Stimulated activated naive CD8-positive, alpha-beta T cell treated with anti-CD3 and anti-CD28 coated beads, Interleukin-15, amount 100 ng/mL, for 72 hours (primary cell): ENCODE data around the gene UCMA.
"Not testable (repeated sequence)": the region's sequence is repeated elsewhere in the genome, so short reads cannot be mapped to it uniquely, and the experiment has no call there.

Experiments
- ATAC-seq: fragments of 150-1000 bp; cut with Tn5 transposase; 2 replicates; pipeline ENCODE4 v1.10.0; 2021; ENCODE audit warnings: mild to moderate bottlenecking, moderate library complexity
- DNase-seq, 2 donors: peaks; one replicate each; pipeline ENCODE4 v3.0.0; 2021 to 2022
- H3K27ac Mint-ChIP-seq, 2 donors: one replicate each; pipeline ENCODE4 v1.8.0; 2022; ENCODE audit warnings: mild to moderate bottlenecking in 2 of 2, mixed read lengths in 2 of 2, moderate library complexity in 2 of 2
- H3K27me3 Mint-ChIP-seq: one replicate; pipeline ENCODE4 v1.8.0; 2022; ENCODE audit warnings: mixed read lengths
- H3K4me1 Mint-ChIP-seq: one replicate; pipeline ENCODE4 v1.8.0; 2022; ENCODE audit warnings: mild to moderate bottlenecking, mixed read lengths
- H3K4me3 Mint-ChIP-seq, 2 donors: one replicate each; pipeline ENCODE4 v1.8.0; 2022; ENCODE audit warnings: mild to moderate bottlenecking in 2 of 2, mixed read lengths in 2 of 2, moderate library complexity in 1 of 2
- H3K9me3 Mint-ChIP-seq, 2 donors: one replicate each; pipeline ENCODE4 v1.8.0; 2022; ENCODE audit warnings: mixed read lengths in 2 of 2

The UCMA gene

DNA sequence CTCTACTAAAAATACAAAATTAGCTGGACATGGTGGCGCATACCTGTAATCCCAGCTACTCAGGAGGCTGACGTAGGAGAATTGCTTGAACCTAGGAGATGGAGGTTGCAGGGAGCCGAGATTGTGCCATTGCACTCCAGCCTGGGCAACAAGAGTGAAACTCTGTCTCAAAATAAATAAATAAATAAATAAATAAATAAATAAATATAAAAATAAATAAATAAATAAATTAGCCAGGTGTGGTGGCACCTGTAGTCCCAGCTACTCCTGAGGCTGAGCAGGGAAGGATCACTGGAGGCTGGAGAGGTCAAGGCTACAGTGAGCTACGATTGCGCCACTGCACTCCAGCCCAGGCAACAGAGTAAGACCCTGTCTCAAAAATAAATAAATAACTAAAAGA, 8.1 kb upstream of the UCMA start:
- H3K27ac Mint-ChIP-seq, DNase-seq, H3K9me3 Mint-ChIP-seq, H3K4me3 Mint-ChIP-seq, H3K4me1 Mint-ChIP-seq, H3K27me3 Mint-ChIP-seq, ATAC-seq: not testable (repeated sequence)

DNA sequence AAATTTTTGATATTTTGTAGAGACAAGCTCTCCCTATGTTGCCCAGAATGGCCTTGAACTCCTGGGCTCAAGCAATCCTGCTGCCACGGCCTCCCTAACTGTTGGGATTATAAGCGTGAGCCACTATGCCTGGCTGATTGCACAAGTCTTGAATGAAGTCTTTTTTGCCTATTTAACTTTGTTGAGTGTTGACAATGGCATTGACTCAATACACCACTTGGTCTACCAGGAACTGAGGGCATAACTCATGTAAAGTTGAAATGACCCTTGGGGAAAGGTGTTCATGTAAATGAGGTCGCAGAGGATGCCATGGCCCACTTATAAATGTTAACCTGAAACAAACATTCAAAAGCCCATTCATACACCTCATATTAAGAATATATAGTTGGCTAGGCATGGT, 7.4 kb upstream of the UCMA start:
- Mint-ChIP-seq H3K9me3 (no peaks in the 10 kb centered on the region), H3K27me3 (no peaks in the 10 kb centered on the region), H3K4me1 (no peaks in the 10 kb centered on the region), H3K4me3 (no peak overlapping the region), H3K27ac (no peak overlapping the region)
- ATAC-seq: no peak
- DNase-seq: no peak

DNA sequence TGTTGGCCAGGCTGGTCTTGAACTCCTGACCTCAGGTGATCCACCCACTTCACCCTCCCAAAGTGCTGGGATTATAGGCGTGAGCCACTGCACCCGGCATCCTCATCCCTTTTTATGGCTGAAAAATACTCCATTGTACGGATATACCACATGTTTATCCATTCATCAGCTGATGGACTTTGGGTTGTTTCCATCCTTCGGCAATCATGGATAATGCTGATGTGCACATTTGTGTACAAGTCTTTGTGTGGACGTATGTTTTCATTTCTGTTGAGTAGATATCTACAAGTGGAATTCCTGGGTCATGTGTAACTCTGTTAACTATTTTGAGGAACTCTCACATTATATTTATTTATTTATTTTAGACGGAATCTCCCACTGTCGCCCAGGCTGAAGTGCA, 5.7 kb upstream of the UCMA start:
- Mint-ChIP-seq H3K27me3 (no peaks in the 10 kb centered on the region), H3K27ac (peak overlapping the region in 1 of 2 donors; percentile 63), H3K9me3 (no peaks in the 10 kb centered on the region), H3K4me3 (no peak overlapping the region), H3K4me1 (no peaks in the 10 kb centered on the region)
- ATAC-seq (no peak), DNase-seq (no peak)

DNA sequence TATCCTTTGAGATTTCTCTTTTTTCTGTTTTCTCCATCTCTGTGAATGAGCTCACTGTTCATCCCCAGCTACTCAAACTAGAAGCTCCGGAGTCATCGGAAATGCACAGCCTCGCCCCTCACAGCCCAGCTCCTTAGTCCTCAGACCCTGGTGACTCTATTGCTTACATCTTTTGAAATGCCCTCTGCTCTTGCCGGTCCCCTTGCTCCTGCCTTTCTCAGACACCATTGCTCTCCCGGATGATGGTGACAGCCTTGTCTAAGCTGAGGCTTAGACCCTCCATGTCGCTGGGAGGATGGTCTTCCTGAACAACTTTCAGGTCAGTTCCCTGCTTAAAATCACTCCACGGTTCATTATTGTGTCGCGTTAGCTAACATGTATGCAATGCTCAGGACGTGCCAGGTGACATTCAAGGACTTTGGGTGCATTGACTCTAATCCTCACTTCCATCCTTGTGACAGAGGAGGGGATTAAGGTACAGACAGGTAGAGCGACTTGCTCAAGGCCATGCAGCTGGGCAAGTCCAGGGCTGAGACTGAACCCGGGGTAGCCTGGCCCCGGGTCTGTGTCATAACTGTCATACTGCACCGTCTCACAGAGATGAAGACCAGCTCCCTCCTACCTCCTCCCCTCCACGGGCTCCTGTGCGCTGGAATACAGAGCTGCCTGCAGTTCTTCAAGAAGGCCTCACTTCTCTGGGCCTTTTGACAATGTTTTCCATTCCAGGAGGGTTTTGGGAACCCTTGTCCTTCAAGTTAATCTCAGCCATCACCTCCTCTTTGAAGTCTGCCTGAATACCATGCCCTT, 4.3 kb upstream of the UCMA start:
- DNase-seq: no peak
- Mint-ChIP-seq H3K9me3 (no peaks in the 10 kb centered on the region), H3K4me1 (no peaks in the 10 kb centered on the region), H3K4me3 (no peak overlapping the region), H3K27ac (no peak overlapping the region), H3K27me3 (peaks cover 7% of the 10 kb centered on the region)
- ATAC-seq: no peak

DNA sequence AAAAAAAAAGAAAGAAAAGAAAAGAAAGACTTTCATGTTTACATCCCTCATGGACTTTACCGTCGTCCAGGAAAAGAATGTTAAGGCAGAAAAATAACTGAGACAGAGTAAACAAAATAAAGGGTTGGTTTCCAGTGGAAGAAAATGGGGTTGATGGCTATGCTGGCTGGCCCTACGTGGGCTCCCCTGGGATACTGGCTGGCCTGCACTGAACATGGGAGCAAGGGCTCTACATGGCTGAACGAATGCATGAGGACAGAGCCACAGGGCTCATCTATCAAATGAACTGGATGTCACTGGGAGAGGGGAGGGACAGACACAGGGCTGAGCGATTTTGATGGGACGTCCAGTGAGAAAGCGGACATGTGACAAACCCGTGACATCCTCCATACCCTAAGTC, 2.5 kb upstream of the UCMA start:
- Mint-ChIP-seq H3K27me3 (peaks cover 9% of the 10 kb centered on the region), H3K4me1 (no peaks in the 10 kb centered on the region), H3K4me3 (no peak overlapping the region), H3K9me3 (no peaks in the 10 kb centered on the region), H3K27ac (no peak overlapping the region)
- no peak for DNase-seq
- no peak for ATAC-seq

DNA sequence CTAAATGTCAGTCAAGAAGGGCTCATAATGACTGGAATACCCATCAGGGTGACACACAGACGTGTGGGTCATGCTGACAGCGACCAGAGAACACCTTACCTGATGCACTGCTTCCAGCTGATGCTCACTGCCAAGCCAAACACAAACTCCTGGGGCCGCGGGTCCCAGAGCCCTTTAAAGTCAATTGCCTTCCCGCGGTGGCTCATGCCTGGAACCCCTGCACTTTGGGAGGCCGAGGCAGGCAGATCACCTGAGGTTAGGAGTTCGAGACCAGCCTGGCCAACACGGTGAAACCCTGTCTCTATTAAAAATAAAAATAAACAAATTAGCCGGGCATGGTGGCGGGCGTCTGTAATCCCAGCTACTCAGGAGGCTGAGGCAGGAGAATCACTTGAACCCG, 562 bp upstream of the UCMA start:
- H3K4me3 Mint-ChIP-seq, H3K4me1 Mint-ChIP-seq: not testable (repeated sequence)

DNA sequence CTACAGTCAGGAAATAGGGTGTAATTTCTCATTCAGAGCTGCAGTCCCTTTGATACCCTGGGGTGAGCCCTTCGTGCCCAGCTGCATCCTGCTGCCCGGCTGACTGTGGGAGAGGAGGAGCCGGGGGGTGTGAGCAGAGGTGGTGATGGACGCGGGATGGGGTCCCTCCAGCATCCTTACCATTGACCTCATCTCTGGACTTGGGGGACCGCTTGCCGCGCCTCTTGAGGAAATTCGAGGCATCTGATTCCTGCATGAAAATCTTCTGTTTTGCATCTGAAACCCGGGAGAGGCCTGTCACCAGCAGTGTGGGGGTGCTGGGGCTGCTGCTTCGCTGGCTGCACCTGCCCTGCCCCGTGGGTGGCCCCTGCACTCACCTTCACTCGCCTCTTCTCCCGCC, 816 bp downstream of the UCMA start:
- no peak overlapping the region for H3K4me3 Mint-ChIP-seq
- ATAC-seq: no peak
- H3K27ac Mint-ChIP-seq: no peak overlapping the region

More for the DNA sequence above, 562 bp upstream of the UCMA start:
- not testable (repeated sequence) for DNase-seq, H3K27me3 Mint-ChIP-seq, ATAC-seq, H3K27ac Mint-ChIP-seq, H3K9me3 Mint-ChIP-seq

DNA sequence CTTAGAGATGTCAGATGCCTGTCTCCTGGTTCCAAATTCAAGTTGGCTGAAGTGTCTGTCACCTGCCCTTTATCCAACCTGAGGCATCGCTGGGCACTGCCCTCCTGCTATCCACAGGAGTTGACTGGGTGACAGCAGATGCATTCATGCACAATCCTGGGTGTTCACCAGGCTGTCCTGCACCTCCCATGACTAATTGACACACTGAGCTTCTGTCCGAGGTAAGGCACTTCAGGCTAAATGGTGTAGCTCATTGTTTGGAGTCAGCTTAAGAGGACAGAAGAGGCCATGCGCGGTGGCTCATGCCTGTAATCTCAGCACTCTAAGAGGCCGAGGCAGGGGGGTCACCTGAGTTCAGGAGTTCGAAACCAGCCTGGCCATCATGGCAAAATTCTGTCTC, 2.4 kb downstream of the UCMA start:
- Mint-ChIP-seq H3K27me3 (peaks cover 9% of the 10 kb centered on the region), H3K4me3 (no peak overlapping the region), H3K9me3 (no peaks in the 10 kb centered on the region), H3K27ac (no peak overlapping the region), H3K4me1 (no peaks in the 10 kb centered on the region)
- ATAC-seq (no peak), DNase-seq (no peak)

More for the DNA sequence above, 816 bp downstream of the UCMA start:
- H3K9me3 Mint-ChIP-seq: no peaks in the 10 kb centered on the region
- H3K4me1 Mint-ChIP-seq: no peaks in the 10 kb centered on the region
- DNase-seq: no peak
- peaks cover 9% of the 10 kb centered on the region for H3K27me3 Mint-ChIP-seq

DNA sequence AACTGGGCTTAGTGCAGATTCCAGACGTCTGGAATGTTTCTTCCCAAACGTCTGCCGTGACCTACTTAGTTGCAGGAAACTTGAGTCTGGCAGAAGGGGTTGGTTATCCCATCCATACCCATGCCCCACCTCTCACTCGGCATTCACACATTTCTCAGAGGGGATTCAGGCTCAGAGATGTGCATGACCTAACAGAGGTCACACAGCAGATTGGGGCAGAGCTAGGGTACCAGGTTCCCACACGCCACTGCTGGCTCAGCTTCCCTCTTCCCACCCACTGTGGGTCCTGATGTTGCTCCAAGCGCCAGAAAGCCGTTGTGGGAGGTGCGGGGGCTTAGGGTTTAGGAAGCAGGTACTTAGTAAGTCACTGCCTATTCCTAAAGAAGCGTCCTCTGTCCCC, 3.0 kb downstream of the UCMA start:
- Mint-ChIP-seq H3K9me3 (no peaks in the 10 kb centered on the region), H3K27me3 (peaks cover 9% of the 10 kb centered on the region), H3K27ac (no peak overlapping the region), H3K4me3 (no peak overlapping the region), H3K4me1 (no peaks in the 10 kb centered on the region)
- DNase-seq: no peak
- ATAC-seq: no peak

DNA sequence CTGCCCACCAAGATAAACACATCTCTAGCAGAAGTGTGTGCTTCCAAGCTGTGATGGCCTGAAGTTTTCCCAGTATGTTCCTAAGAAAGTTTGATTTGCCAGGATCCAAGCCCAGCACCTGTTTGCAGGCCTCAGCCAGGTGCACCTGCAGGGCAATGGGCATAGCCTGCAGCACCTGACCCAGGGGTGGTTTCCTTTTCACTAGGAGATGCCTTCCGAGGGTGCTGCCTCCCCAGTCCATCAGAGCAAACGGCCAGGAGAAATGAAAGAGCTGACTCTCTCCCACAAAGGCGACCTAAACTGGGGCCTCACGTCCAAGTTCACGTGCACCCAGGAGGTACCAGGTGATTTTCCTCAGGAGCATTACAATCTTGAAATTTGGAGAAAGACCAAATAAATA, 7.1 kb downstream of the UCMA start:
- Mint-ChIP-seq H3K4me1 (no peaks in the 10 kb centered on the region), H3K9me3 (no peaks in the 10 kb centered on the region), H3K4me3 (no peak overlapping the region), H3K27me3 (no peaks in the 10 kb centered on the region), H3K27ac (peak overlapping the region in 1 of 2 donors; percentile 74)
- DNase-seq: no peak
- no peak for ATAC-seq

DNA sequence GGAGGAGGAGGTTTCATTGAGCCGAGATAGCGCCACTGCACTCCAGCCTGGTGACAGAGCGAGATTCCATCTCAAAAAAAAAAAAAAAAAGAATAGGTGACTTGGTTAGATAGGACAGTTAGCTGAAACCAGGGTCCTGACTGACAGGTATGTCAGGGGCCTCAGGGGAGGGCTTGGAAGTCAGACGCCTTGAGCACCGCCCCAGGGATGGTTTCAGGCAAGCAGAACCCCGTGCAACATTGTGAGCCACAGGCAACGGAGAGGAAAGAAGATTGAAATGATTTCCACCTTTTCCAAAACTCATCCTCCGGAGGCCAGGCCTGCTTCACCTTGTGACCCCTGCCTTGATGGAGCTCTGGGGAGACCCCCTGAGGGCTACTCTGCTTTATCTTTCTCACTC, 8.6 kb downstream of the UCMA start:
- H3K4me1 Mint-ChIP-seq: no peaks in the 10 kb centered on the region
- no peaks in the 10 kb centered on the region for H3K9me3 Mint-ChIP-seq
- H3K27me3 Mint-ChIP-seq: no peaks in the 10 kb centered on the region
- H3K4me3 Mint-ChIP-seq: no peak overlapping the region
- ATAC-seq (no peak), DNase-seq (no peak)
- H3K27ac Mint-ChIP-seq: no peak overlapping the region

DNA sequence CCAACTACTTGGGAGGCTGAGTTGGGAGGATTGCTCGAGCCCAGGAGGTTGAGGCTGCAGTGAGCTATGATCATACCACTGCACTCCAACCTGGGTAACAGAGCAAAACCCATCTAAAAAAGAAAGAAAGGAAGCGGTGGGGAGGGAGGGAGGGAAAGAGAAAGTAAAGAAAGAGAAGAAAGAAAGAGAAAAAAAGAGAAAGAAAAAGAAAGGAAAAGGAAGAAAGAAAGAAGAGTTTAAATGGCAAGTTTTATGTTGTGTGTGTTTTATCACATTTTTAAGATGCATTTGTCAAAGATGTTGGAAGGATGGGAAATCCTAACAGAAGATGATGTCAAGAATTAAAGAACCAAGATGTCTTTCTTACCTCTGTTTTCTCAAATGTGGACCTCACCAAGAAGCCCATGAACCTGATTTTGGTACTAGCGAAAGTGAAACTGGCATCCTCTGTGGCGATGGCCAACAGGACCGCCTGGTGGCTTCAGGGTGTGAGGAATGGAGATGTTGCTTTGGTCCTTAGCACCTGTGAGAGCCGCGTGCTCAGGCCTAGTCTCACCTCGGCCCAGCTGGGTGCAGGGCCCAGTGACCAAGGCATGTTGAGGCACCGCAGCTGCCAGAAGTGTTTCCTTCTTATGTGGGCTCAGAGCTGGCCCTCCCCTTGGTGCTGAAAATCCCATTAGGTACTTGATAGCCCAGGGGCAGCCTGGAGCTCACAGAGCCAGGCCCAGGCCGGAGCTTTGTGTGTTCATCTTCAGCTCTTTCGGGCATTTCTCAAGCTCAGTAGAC, 9.8 kb downstream of the UCMA start:
- no peak overlapping the region for H3K4me3 Mint-ChIP-seq
- H3K27ac Mint-ChIP-seq: no peak overlapping the region

DNA sequence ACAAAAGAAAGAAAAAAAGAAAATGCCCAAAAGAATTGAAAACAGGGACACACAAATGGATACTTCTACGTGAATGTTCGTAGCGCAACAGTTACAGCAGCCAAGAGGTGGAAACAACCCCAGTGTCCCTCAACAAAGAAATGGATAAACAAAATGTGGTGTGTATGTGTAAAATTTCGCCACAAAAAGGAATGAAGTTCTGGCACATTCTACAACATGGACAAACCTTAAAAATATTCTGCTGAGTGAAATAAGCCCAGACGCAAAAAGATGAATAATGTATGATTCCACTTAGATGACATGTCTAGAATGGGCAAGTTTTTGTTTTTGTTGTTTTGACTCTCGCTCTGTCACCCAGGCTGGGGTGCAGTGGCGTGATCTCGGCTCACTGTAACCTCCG, 10.9 kb downstream of the UCMA start:
- Mint-ChIP-seq H3K27me3 (no peaks in the 10 kb centered on the region), H3K4me1 (no peaks in the 10 kb centered on the region), H3K4me3 (no peak overlapping the region), H3K27ac (no peak overlapping the region), H3K9me3 (no peaks in the 10 kb centered on the region)
- DNase-seq: no peak
- ATAC-seq: no peak

More for the DNA sequence above, 9.8 kb downstream of the UCMA start:
- H3K4me1 Mint-ChIP-seq: no peaks in the 10 kb centered on the region
- DNase-seq: no peak
- no peaks in the 10 kb centered on the region for H3K27me3 Mint-ChIP-seq
- no peak for ATAC-seq
- H3K9me3 Mint-ChIP-seq: no peaks in the 10 kb centered on the region

DNA sequence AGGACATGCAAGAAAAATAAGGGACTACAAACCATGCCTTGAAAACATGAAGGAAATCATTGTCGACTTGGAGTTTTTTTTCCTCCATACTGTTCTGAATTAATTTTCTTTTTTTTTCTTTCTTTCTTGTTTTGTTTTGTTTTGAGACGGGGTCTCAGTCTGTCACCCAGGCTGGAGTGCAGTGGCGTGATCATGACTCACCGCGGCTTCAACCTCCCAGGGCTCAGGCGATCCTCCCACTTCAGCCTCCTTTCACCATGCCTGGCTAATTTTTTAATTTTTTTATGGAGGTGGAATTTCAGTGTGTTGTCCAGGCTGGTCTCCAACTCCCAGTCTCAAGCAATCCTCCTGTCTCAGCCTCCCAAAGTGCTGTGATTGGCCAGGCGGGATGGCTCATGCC, 11.6 kb downstream of the UCMA start:
- no peaks in the 10 kb centered on the region for H3K9me3 Mint-ChIP-seq
- H3K27me3 Mint-ChIP-seq: no peaks in the 10 kb centered on the region
- no peak overlapping the region for H3K27ac Mint-ChIP-seq
- H3K4me3 Mint-ChIP-seq: no peak overlapping the region
- ATAC-seq: no peak
- H3K4me1 Mint-ChIP-seq: no peaks in the 10 kb centered on the region
- DNase-seq: no peak

DNA sequence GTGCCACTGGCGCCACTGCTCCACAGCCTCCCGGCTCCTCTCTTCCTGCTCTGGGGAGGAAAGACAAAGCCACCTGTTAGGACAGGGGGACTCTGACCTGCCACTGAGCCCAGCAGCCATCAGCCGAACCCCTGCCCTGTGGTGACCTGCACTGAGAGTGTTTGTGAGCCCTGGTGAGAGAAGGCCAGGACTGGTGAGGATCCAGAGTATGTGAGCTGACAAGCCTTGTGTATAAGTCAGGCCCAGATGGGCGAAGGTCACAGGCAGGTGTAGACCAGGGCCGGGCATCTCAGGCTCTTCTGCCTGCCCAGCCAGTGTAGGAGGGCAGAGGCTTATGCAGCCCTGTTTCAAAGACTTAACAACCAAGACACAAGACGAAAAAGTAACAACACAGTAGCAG, 12.0 kb downstream of the UCMA start:
- ATAC-seq (no peak), DNase-seq (no peak)
- Mint-ChIP-seq H3K4me1 (no peaks in the 10 kb centered on the region), H3K9me3 (no peaks in the 10 kb centered on the region), H3K4me3 (no peak overlapping the region), H3K27ac (no peak overlapping the region), H3K27me3 (no peaks in the 10 kb centered on the region)

DNA sequence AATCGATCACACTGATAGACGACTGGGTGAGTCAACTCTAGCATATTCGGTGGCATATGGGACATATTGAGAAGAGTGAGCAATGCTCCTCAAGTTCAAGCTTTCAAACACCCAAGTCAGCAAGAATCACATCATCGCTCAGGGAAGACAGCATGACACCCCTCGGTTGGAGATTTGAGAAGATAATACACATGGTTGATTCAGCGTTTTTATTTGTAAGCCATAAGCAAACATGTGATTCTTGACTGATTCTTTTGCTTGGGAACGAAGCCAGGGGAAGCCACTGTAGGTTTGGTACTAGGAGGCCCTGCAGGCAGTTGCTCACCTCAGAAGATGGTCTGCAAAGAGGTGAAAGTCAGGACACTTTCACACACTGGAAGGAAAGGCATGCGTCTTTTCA, 12.6 kb downstream of the UCMA start:
- Mint-ChIP-seq H3K4me1 (no peaks in the 10 kb centered on the region), H3K4me3 (no peak overlapping the region), H3K27me3 (no peaks in the 10 kb centered on the region), H3K27ac (peak overlapping the region in 1 of 2 donors; percentile 59), H3K9me3 (no peaks in the 10 kb centered on the region)
- ATAC-seq: no peak
- DNase-seq: no peak
